Measurements from ENCODE around the gene CLEC3B.

DNA sequence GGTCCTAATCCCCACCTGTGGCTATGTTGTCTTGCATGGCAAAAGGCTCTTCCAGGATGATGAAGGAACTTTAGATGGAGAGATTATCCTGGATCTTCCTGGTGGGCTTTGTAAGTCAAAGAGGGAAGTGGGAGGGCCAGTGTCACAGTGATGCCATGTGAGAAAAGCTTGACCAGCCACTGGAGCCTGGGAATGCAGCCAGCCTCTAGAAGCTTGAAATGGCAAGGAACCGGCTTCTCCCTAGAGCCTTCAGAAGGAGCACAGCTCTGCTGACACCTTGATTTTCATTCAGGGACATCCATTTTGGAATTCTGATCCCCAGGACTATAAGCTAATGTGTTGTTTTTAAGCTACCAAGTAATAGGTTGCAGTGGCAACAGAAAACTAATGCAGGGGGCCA is 58.3 kb downstream of the CLEC3B start:
- no peak for TF ChIP-seq EZH2phosphoT487 (IDR thresholded peaks at IDR 0.05; ENCODE audit: borderline replicate concordance, low read length)
- TF ChIP-seq, protein P1, sequence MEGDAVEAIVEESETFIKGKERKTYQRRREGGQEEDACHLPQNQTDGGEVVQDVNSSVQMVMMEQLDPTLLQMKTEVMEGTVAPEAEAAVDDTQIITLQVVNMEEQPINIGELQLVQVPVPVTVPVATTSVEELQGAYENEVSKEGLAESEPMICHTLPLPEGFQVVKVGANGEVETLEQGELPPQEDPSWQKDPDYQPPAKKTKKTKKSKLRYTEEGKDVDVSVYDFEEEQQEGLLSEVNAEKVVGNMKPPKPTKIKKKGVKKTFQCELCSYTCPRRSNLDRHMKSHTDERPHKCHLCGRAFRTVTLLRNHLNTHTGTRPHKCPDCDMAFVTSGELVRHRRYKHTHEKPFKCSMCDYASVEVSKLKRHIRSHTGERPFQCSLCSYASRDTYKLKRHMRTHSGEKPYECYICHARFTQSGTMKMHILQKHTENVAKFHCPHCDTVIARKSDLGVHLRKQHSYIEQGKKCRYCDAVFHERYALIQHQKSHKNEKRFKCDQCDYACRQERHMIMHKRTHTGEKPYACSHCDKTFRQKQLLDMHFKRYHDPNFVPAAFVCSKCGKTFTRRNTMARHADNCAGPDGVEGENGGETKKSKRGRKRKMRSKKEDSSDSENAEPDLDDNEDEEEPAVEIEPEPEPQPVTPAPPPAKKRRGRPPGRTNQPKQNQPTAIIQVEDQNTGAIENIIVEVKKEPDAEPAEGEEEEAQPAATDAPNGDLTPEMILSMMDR (IDR thresholded peaks at IDR 0.05; ENCODE audit: low read depth, low read length, poor library complexity, severe bottlenecking), result no peak
